ENCODE measurements around the gene RHBDD1. TPM values are rescaled to one million over a fixed set of nuclear protein-coding genes. Genes with fewer than 3 reads are reported as not detected.

The RHBDD1 gene
- total and polyA plus RNA-seq, 2 donors (not counting 1 experiment from before 2014, with no cell fraction given): 21.2 to 128 TPM

DNA sequence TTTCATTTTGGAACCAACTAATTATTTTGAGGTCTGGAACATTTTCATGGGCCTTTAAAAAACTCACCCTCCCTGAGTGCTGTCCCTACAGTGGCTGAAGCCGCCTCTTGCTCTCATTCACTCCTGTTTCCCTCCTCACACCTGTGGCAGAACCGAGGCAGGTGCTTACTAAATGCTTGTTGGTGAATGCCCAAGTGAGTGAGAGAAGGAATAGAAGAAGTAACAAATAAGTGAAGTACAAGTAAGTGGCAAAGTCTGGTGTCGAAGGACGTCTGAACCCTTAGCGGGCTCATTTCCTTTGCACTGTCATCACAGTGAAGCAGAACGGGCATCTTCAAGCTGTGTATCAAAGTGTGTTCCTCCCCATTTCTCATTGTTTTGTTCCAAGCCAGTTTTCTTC is 135.2 kb downstream of the RHBDD1 start:
- 8% methylated on average over 4 of the region's 6 CpGs for WGBS (ENCODE audit: insufficient coverage)
- ChIA-PET POLR2A (interaction anchor here (0.6 to 2.5 kb wide), 4 partner anchors 19 to 172 kb away, joined by 3 to 9 read pairs (median 4); partner anchors contain the start of gene IRS1), CTCF (interaction anchor here (0.9 kb wide), 1 partner anchor 135 kb away, joined by 6 read pairs; the partner anchor contains the start of gene RHBDD1)
- TF ChIP-seq EZH2 (IDR thresholded peaks at IDR 0.05; ENCODE audit: borderline replicate concordance, insufficient read depth, low read depth, low read length, poor library complexity, severe bottlenecking): no peak
- TF ChIP-seq, protein P1, sequence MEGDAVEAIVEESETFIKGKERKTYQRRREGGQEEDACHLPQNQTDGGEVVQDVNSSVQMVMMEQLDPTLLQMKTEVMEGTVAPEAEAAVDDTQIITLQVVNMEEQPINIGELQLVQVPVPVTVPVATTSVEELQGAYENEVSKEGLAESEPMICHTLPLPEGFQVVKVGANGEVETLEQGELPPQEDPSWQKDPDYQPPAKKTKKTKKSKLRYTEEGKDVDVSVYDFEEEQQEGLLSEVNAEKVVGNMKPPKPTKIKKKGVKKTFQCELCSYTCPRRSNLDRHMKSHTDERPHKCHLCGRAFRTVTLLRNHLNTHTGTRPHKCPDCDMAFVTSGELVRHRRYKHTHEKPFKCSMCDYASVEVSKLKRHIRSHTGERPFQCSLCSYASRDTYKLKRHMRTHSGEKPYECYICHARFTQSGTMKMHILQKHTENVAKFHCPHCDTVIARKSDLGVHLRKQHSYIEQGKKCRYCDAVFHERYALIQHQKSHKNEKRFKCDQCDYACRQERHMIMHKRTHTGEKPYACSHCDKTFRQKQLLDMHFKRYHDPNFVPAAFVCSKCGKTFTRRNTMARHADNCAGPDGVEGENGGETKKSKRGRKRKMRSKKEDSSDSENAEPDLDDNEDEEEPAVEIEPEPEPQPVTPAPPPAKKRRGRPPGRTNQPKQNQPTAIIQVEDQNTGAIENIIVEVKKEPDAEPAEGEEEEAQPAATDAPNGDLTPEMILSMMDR (IDR thresholded peaks at IDR 0.05): no peak
- Mint-ChIP-seq H3K27ac (peak overlapping the region; percentile 99), H3K4me1 (peaks cover 44% of the 10 kb centered on the region), H3K9me3 (ENCODE audit: insufficient read depth) (no peaks in the 10 kb centered on the region), H3K4me3 (peak overlapping the region; percentile 88), H3K27me3 (no peaks in the 10 kb centered on the region)
- H3K36me3 ChIP-seq (replicated peaks in 1 of 2; ENCODE audit: control extremely low read depth in 1 of 2, control insufficient read depth in 1 of 2, extremely low read depth in 1 of 2, insufficient read depth in 2 of 2, low read length in 1 of 2): peaks cover 0 to 9% of the 10 kb centered on the region in 2 experiments
- DNase-seq (peak; percentile 65), ATAC-seq (ENCODE audit: low read depth) (peak; percentile 64)
- H3K27me3 ChIP-seq (replicated peaks in 1 of 4; ENCODE audit: control extremely low read depth in 1 of 4, control insufficient read depth in 3 of 4, insufficient read depth in 4 of 4, low read length in 3 of 4): no peaks in the 10 kb centered on the region
- peak overlapping the region; percentile 68 for H3K9ac ChIP-seq (ENCODE audit: low read length)
- H3K4me1 ChIP-seq (ENCODE audit: control insufficient read depth in 2 of 2, insufficient read depth in 2 of 2, low read length in 2 of 2): peaks cover 27 to 31% of the 10 kb centered on the region in 2 donors
- no peaks in the 10 kb centered on the region for H4K20me1 ChIP-seq (ENCODE audit: control insufficient read depth, insufficient read depth, low read length, poor library complexity, severe bottlenecking)
- H2AFZ ChIP-seq (ENCODE audit: insufficient read depth, low read depth, low read length, poor library complexity, severe bottlenecking): peak overlapping the region; percentile 76
- peaks cover 10% of the 10 kb centered on the region for H3K79me2 ChIP-seq (ENCODE audit: control insufficient read depth, insufficient read depth, low read length)
- peaks cover 0 to 3% (median 0%) of the 10 kb centered on the region in 3 donors for H3K9me3 ChIP-seq (ENCODE audit: control extremely low read depth in 1 of 3, control insufficient read depth in 2 of 3, insufficient read depth in 1 of 3, low read length in 2 of 3)
- intact Hi-C loops (cut with micrococcal nuclease): loop anchor here (1.0 kb wide), 2 partner anchors 65 to 135 kb away; partner anchors contain the start of gene RHBDD1
- H3K4me3 ChIP-seq (ENCODE audit: control extremely low read depth in 1 of 5, extremely low read depth in 1 of 5, insufficient read depth in 1 of 5, low read depth in 2 of 5, low read length in 4 of 5): peak overlapping the region in 3 of 5 experiments; percentile 7 to 66 (median 41)
- peak overlapping the region; percentile 79 to 92 for H3K27ac ChIP-seq (ENCODE audit: low read length in 2 of 2)
- peak overlapping the region; percentile 74 for H3K4me2 ChIP-seq (replicated peaks; ENCODE audit: low read depth, low read length, poor library complexity, severe bottlenecking)

DNA sequence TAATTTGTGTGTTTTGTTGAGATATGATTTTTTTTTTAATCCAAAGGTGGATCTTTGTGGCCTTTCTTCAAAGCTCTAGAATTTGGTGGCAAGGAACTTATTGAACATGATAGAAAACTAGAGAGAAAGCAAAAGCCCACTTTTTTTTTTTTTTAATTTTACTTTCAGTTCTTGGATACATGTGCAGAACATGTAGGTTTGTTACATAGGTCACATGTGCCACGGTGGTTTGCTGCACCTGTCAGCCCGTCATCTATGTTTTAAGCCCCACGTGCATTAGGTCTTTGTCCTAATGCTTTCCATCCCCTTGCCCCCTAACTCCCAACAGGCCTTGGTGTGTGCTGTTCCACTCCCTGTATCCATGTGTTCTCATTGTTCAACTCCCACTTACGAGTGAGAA is 135.9 kb downstream of the RHBDD1 start:
- Histone ChIP-seq H4K20me1 (ENCODE audit: control insufficient read depth, insufficient read depth, low read length, poor library complexity, severe bottlenecking) (no peaks in the 10 kb centered on the region), H3K9me3 (ENCODE audit: control extremely low read depth in 1 of 3, control insufficient read depth in 2 of 3, insufficient read depth in 1 of 3, low read length in 2 of 3) (peaks cover 0 to 3% (median 0%) of the 10 kb centered on the region in 3 donors), H2AFZ (ENCODE audit: insufficient read depth, low read depth, low read length, poor library complexity, severe bottlenecking) (peak overlapping the region; percentile 76), H3K4me2 (replicated peaks; ENCODE audit: low read depth, low read length, poor library complexity, severe bottlenecking) (peak overlapping the region; percentile 74), H3K79me2 (ENCODE audit: control insufficient read depth, insufficient read depth, low read length) (peaks cover 14% of the 10 kb centered on the region), H3K27me3 (replicated peaks in 1 of 4; ENCODE audit: control extremely low read depth in 1 of 4, control insufficient read depth in 3 of 4, insufficient read depth in 4 of 4, low read length in 3 of 4) (no peaks in the 10 kb centered on the region), H3K9ac (ENCODE audit: low read length) (peak overlapping the region; percentile 68), H3K27ac (ENCODE audit: low read length in 2 of 2) (peak overlapping the region; percentile 79 to 92), H3K4me3 (ENCODE audit: control extremely low read depth in 1 of 5, extremely low read depth in 1 of 5, insufficient read depth in 1 of 5, low read depth in 2 of 5, low read length in 4 of 5) (peak overlapping the region in 1 of 5 experiments; percentile 66), H3K36me3 (replicated peaks in 1 of 2; ENCODE audit: control extremely low read depth in 1 of 2, control insufficient read depth in 1 of 2, extremely low read depth in 1 of 2, insufficient read depth in 2 of 2, low read length in 1 of 2) (peaks cover 0 to 12% of the 10 kb centered on the region in 2 experiments), H3K4me1 (ENCODE audit: control insufficient read depth in 2 of 2, insufficient read depth in 2 of 2, low read length in 2 of 2) (peaks cover 27 to 31% of the 10 kb centered on the region in 2 donors)
- POLR2A ChIA-PET: interaction anchor here (0.7 to 2.5 kb wide), 3 partner anchors 27 to 173 kb away, joined by 3 to 9 read pairs (median 3); partner anchors contain the start of gene IRS1
- CTCF ChIA-PET: interaction anchor here (0.9 kb wide), 1 partner anchor 136 kb away, joined by 6 read pairs; the partner anchor contains the start of gene RHBDD1
- Mint-ChIP-seq H3K9me3 (ENCODE audit: insufficient read depth) (no peaks in the 10 kb centered on the region), H3K4me3 (peak overlapping the region; percentile 88), H3K27me3 (no peaks in the 10 kb centered on the region), H3K27ac (peak overlapping the region; percentile 99), H3K4me1 (peaks cover 44% of the 10 kb centered on the region)
- ATAC-seq (ENCODE audit: low read depth): peak; percentile 28
- DNase-seq: peak; percentile 62
- TF ChIP-seq, protein P1 (IDR thresholded peaks at IDR 0.05): no peak
- no peak for TF ChIP-seq EZH2 (IDR thresholded peaks at IDR 0.05; ENCODE audit: borderline replicate concordance, insufficient read depth, low read depth, low read length, poor library complexity, severe bottlenecking)
- intact Hi-C loops (cut with micrococcal nuclease): loop anchor here (1.0 kb wide), 2 partner anchors 65 to 135 kb away; partner anchors contain the start of gene RHBDD1
- 57% methylated on average over 3 of the region's 4 CpGs for WGBS (ENCODE audit: insufficient coverage)
